SIG-M5 (cell line): ENCODE measurements around the gene PROSER3.
"Not testable (repeated sequence)": the region's sequence is repeated elsewhere in the genome, so short reads cannot be mapped to it uniquely, and the experiment has no call there.

Experiments
- DNase-seq: peaks from one replicate; lab custom pipeline; 2025; lab: John Stamatoyannopoulos, UW

The PROSER3 gene

GRCh38 chr19:35755131-35755549, 2.8 kb upstream of the PROSER3 start:
- DNase-seq: no peak

GRCh38 chr19:35755550-35756376, 2.2 kb upstream of the PROSER3 start:
- no peak for DNase-seq

GRCh38 chr19:35756377-35757230, 1.4 kb upstream of the PROSER3 start, which contains the start of gene HSPB6:
Gene HSPB6 (minus strand): TSS chr19:35757029. CDS start chr19:35757008, 21 bp downstream.
- DNase-seq: no peak

GRCh38 chr19:35757231-35757748, 686 bp upstream of the PROSER3 start:
- DNase-seq: no peak

- DNase-seq: no peak
Observed at GRCh38 chr19:35759697-35760096, 1.7 kb downstream of the PROSER3 start.

- no peak for DNase-seq
Observed at GRCh38 chr19:35760711-35761349, 2.9 kb downstream of the PROSER3 start.

GRCh38 chr19:35764432-35765315, 6.7 kb downstream of the PROSER3 start:
- DNase-seq: no peak

- no peak for DNase-seq
Observed at GRCh38 chr19:35766571-35767104, 8.7 kb downstream of the PROSER3 start.

GRCh38 chr19:35767288-35768081, 9.5 kb downstream of the PROSER3 start:
- DNase-seq: no peak

GRCh38 chr19:35768082-35768421, 10.1 kb downstream of the PROSER3 start:
- DNase-seq: no peak

- not testable (repeated sequence) for DNase-seq
Observed at GRCh38 chr19:35772362-35772761, 14.4 kb downstream of the PROSER3 start.

- no peak for DNase-seq
Observed at GRCh38 chr19:35773020-35773806, 15.2 kb downstream of the PROSER3 start.

GRCh38 chr19:35774274-35775045, 16.5 kb downstream of the PROSER3 start:
- DNase-seq: no peak

- no peak for DNase-seq
Observed at GRCh38 chr19:35775046-35775297, 17.0 kb downstream of the PROSER3 start.

GRCh38 chr19:35775298-35776101, 17.5 kb downstream of the PROSER3 start, which contains the start of gene ARHGAP33:
Gene ARHGAP33 (plus strand): TSS chr19:35775564. CDS start chr19:35775659, 95 bp downstream.
- DNase-seq: peak; percentile 46

GRCh38 chr19:35776102-35776788, 18.3 kb downstream of the PROSER3 start:
- DNase-seq: no peak
